Measurements from ENCODE around the gene IL2RA.

DNA sequence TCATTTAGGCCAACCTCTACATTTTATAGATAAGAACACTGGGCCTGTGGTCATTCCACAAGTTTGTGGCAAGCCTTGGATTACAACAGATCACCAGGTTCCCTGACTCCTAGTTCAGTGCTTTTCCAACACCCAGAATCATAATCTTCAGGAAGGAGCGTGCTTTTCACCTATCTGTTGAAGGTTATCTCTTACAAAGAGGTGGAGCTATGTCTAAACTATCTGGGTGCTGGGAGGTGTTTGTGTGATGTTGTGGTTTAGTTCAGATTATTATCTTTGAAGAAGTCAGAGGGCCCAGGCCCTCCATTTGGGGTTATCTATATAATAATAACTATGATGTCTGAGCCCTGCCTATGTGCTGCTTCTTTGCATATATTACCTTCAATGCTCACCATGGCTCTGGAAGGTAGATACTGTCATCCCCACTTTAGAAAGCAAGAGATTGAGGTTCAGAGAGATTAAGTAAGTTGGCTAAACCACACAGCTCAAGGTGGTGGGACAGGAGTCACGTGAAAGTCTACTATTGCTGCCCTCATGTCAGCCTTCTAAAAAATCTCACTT, 24.0 kb downstream of the IL2RA start:
- TF ChIP-seq, protein P1, sequence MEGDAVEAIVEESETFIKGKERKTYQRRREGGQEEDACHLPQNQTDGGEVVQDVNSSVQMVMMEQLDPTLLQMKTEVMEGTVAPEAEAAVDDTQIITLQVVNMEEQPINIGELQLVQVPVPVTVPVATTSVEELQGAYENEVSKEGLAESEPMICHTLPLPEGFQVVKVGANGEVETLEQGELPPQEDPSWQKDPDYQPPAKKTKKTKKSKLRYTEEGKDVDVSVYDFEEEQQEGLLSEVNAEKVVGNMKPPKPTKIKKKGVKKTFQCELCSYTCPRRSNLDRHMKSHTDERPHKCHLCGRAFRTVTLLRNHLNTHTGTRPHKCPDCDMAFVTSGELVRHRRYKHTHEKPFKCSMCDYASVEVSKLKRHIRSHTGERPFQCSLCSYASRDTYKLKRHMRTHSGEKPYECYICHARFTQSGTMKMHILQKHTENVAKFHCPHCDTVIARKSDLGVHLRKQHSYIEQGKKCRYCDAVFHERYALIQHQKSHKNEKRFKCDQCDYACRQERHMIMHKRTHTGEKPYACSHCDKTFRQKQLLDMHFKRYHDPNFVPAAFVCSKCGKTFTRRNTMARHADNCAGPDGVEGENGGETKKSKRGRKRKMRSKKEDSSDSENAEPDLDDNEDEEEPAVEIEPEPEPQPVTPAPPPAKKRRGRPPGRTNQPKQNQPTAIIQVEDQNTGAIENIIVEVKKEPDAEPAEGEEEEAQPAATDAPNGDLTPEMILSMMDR (optimal IDR thresholded peaks at IDR 0.05 in 1 of 3, IDR thresholded peaks at IDR 0.05 in 1 of 3, conservative IDR thresholded peaks at IDR 0.05 in 1 of 3; ENCODE audit: extremely low read depth in 1 of 3, insufficient read depth in 2 of 3, low read length in 3 of 3) = no peak
- TF ChIP-seq EZH2 (IDR thresholded peaks at IDR 0.05; ENCODE audit: low read length) = no peak
